Hepatocyte (in vitro differentiated cells): ENCODE results near the gene TAS2R46. TPM values are rescaled to one million over a fixed set of nuclear protein-coding genes. Genes with fewer than 3 reads are reported as not detected.
"Not testable (repeated sequence)": the region's sequence is repeated elsewhere in the genome, so short reads cannot be mapped to it uniquely, and the experiment has no call there.

Source experiments
- DNase-seq: peaks from one replicate; pipeline ENCODE4 v3.0.0-alpha.2; 2016; ENCODE audit warnings: low spot score
- H2AFZ ChIP-seq: fragments of 200-600 bp; sonication (generic); 2 replicates; pipeline ENCODE4 v1.6.0; 2016; ENCODE audit warnings: antibody characterized with exemption, mild to moderate bottlenecking
- H3K27ac ChIP-seq: fragments of 200-600 bp; sonication (generic); 2 replicates; pipeline ENCODE4 v1.5.1; 2016; ENCODE audit warnings: mild to moderate bottlenecking
- H3K27me3 ChIP-seq: fragments of 200-600 bp; sonication (generic); 2 replicates; pipeline ENCODE4 v1.6.1; 2016
- H3K36me3 ChIP-seq: fragments of 200-600 bp; sonication (generic); replicated peaks from 2 replicates; pipeline ENCODE4 v1.5.1; 2016; ENCODE audit warnings: low read depth; ENCODE audit not compliant: insufficient read depth
- H3K4me1 ChIP-seq: fragments of 200-600 bp; sonication (generic); 2 replicates; pipeline ENCODE4 v1.5.1; 2016; ENCODE audit warnings: mild to moderate bottlenecking, moderate library complexity; ENCODE audit not compliant: insufficient read depth
- H3K4me2 ChIP-seq: fragments of 200-600 bp; sonication (generic); 2 replicates; pipeline ENCODE4 v1.6.0; 2016
- H3K4me3 ChIP-seq: fragments of 200-600 bp; sonication (generic); 2 replicates; pipeline ENCODE4 v1.5.1; 2016; ENCODE audit warnings: mild to moderate bottlenecking
- H3K79me2 ChIP-seq: fragments of 200-600 bp; sonication (generic); 2 replicates; pipeline ENCODE4 v1.6.0; 2017; ENCODE audit warnings: mild to moderate bottlenecking
- H3K9me2 ChIP-seq: fragments of 200-600 bp; sonication (generic); replicated peaks from 2 replicates; pipeline ENCODE4 v1.6.0; 2017; ENCODE audit warnings: mild to moderate bottlenecking; ENCODE audit not compliant: insufficient read depth
- H3K9me3 ChIP-seq: fragments of 200-600 bp; sonication (generic); 2 replicates; pipeline ENCODE4 v1.5.1; 2016; ENCODE audit warnings: low read depth, mild to moderate bottlenecking
- H4K20me1 ChIP-seq: fragments of 200-600 bp; sonication (generic); 2 replicates; pipeline ENCODE4 v1.6.0; 2016; ENCODE audit warnings: mild to moderate bottlenecking; ENCODE audit not compliant: insufficient read depth, poor library complexity, severe bottlenecking
- CTCF ChIP-seq: fragments of 200-600 bp; sonication (generic); IDR thresholded peaks from 2 replicates; pipeline ENCODE4 v1.5.1; 2016; ENCODE audit warnings: antibody characterized with exemption, mild to moderate bottlenecking; ENCODE audit not compliant: poor library complexity
- EZH2 ChIP-seq: fragments of 200-600 bp; sonication (generic); IDR thresholded peaks from 2 replicates; pipeline ENCODE4 v1.6.1; 2016; ENCODE audit warnings: antibody characterized with exemption, mild to moderate bottlenecking, borderline replicate concordance
- EZH2phosphoT487 ChIP-seq: fragments of 200-600 bp; sonication (generic); IDR thresholded peaks from one replicate; pipeline ENCODE4 v1.6.1; 2018; ENCODE audit warnings: antibody characterized with exemption, mild to moderate bottlenecking, low read depth, moderate library complexity; ENCODE audit not compliant: unreplicated experiment, severe bottlenecking
- WGBS: methylation state at CpG from one replicate; pipeline ENCODE4 v1.1.6; 2016; ENCODE audit warnings: low lambda C conversion rate; ENCODE audit errors: missing lambda C conversion rate; 5-methylcytosine and 5-hydroxymethylcytosine counted together
- polyA plus RNA-seq: library from polyadenylated mRNA; unstranded; fragments of >200 nt; fragmentation: Nextera tagmentation; extraction: Ambion mirVana; gene quantifications from 2 replicates; pipeline ENCODE4 v1.2.1, GENCODE V29; 2016
- total RNA-seq: library from RNA; depleted of rRNA; stranded (reverse); fragments of >200 nt; gene quantifications from 2 replicates; pipeline ENCODE4 v1.2.3, GENCODE V29; 2014

The TAS2R46 gene
- total and polyA plus RNA-seq, 2 experiments from 2014 or later: 2.9 TPM; not detected in 1

- Histone ChIP-seq H3K4me3 (no peak overlapping the region), H3K9me3 (no peaks in the 10 kb centered on the region), H3K4me2 (no peak overlapping the region), H3K27ac (no peak overlapping the region), H3K36me3 (no peaks in the 10 kb centered on the region), H2AFZ (no peak overlapping the region), H3K27me3 (no peaks in the 10 kb centered on the region), H4K20me1 (peaks cover 4% of the 10 kb centered on the region), H3K9me2 (no peaks in the 10 kb centered on the region), H3K79me2 (peaks cover 14% of the 10 kb centered on the region), H3K4me1 (no peaks in the 10 kb centered on the region)
- no peak for DNase-seq
- no peak for TF ChIP-seq EZH2phosphoT487
- no peak for TF ChIP-seq CTCF
- no peak for TF ChIP-seq EZH2
- 89% methylated on average over 2 of the region's 2 CpGs for WGBS
Observed at GRCh38 chr12:11067514-11067913, 5.4 kb upstream of the TAS2R46 start.

- Histone ChIP-seq H4K20me1 (no peaks in the 10 kb centered on the region), H3K4me3 (no peak overlapping the region), H3K4me2 (no peak overlapping the region), H3K9me3 (no peaks in the 10 kb centered on the region), H3K9me2 (no peaks in the 10 kb centered on the region), H3K27me3 (no peaks in the 10 kb centered on the region), H3K27ac (no peak overlapping the region), H3K79me2 (peaks cover 22% of the 10 kb centered on the region), H2AFZ (no peak overlapping the region), H3K36me3 (no peaks in the 10 kb centered on the region), H3K4me1 (no peaks in the 10 kb centered on the region)
- no peak for TF ChIP-seq EZH2phosphoT487
- no peak for TF ChIP-seq EZH2
- no peak for TF ChIP-seq CTCF
- DNase-seq: no peak
Observed at GRCh38 chr12:11059784-11060183, 2.3 kb downstream of the TAS2R46 start.

DNA sequence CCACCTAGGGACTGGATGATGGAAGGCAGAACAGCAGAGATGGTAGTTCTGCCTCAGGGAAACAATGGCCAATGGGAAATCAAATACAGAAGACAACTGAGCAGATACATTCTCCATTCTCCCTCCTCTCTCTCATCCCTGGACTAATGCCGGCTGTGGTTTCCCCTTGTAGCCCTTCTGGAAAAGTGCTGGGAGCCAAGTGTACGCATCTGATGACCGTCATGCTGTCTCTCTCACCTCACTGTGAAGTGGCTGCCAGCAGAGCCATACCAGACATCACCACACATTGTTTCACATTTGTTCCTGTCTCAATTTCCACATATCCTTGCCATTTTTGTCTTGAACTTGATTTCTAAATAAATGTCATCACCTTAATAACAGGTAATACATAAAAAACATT is 3.1 kb downstream of the TAS2R46 start:
- H4K20me1 ChIP-seq: no peaks in the 10 kb centered on the region
- WGBS: 90% methylated on average over 3 of the region's 3 CpGs
- no peak overlapping the region for H3K4me2 ChIP-seq
- TF ChIP-seq EZH2: no peak
- no peak for TF ChIP-seq CTCF
- TF ChIP-seq EZH2phosphoT487: no peak
- H3K4me3 ChIP-seq: no peak overlapping the region
- H3K4me1 ChIP-seq: no peaks in the 10 kb centered on the region
- no peak overlapping the region for H2AFZ ChIP-seq
- H3K27ac ChIP-seq: no peak overlapping the region
- H3K9me2 ChIP-seq: no peaks in the 10 kb centered on the region
- H3K79me2 ChIP-seq: peaks cover 18% of the 10 kb centered on the region
- no peaks in the 10 kb centered on the region for H3K36me3 ChIP-seq
- no peaks in the 10 kb centered on the region for H3K27me3 ChIP-seq
- no peaks in the 10 kb centered on the region for H3K9me3 ChIP-seq
- DNase-seq: no peak

DNA sequence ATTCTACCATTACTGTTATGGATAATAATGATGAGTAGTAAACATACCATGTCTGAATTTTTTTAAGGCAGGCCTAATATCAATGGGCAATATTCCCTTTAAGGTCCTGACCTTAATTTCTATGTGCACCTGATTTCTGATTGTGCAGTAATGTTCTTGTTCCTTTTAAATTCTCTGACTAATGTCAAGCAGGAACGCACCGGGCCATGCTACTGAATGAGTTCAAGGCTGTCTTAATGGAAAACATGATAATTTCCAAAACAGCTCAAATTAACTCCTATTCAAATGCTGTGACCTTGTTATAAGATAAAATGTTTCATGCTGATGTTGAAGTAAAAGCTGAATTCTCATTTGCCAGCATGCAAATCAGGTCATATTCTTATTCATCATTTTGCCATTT is 6.8 kb downstream of the TAS2R46 start:
- H3K4me1 ChIP-seq: no peaks in the 10 kb centered on the region
- 100% methylated on average over 2 of the region's 2 CpGs for WGBS
- no peaks in the 10 kb centered on the region for H3K36me3 ChIP-seq
- H3K4me2 ChIP-seq: no peak overlapping the region
- H4K20me1 ChIP-seq: no peaks in the 10 kb centered on the region
- H2AFZ ChIP-seq: no peak overlapping the region
- peaks cover 21% of the 10 kb centered on the region for H3K79me2 ChIP-seq
- no peak overlapping the region for H3K27ac ChIP-seq
- H3K9me2 ChIP-seq: no peaks in the 10 kb centered on the region
- no peak for TF ChIP-seq CTCF
- no peak for TF ChIP-seq EZH2phosphoT487
- no peak for TF ChIP-seq EZH2
- H3K4me3 ChIP-seq: no peak overlapping the region
- DNase-seq: no peak
- peaks cover 4% of the 10 kb centered on the region for H3K9me3 ChIP-seq
- no peaks in the 10 kb centered on the region for H3K27me3 ChIP-seq

DNA sequence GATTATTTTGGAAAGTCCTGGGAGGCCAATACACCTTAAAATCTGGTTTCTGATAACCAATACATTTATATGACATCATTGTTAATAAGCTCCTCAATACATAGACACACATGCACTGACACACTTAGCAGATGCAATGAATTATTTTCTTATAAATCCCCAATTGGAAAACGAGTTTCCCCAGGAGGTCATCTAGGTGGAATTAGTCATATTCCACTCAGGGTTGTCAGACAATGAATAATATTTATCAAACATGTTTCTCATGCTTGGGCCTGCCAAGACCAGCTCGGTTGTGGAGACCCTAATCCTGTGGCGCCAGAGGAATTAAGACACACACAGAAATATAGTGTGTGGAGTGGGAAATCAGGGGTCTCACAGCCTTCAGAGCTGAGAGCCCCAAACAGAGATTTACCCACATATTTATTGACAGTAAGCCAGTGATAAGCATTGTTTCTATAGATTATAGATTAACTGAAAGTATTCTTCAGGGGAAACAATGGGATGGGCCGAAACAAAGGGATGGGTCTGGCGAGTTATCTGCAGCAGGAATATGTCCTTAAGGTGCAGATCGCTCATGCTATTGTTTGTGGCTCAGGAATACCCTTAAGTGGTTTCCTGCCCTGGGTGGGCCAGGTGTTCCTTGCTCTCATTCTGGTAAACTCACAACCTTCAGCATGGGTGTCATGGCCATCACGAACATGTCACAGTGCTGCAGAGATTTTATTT is 12.1 kb downstream of the TAS2R46 start:
- H3K9me2 ChIP-seq, H3K9me3 ChIP-seq, H3K27ac ChIP-seq, H3K27me3 ChIP-seq, H3K36me3 ChIP-seq, DNase-seq, H3K4me1 ChIP-seq, H2AFZ ChIP-seq, H3K4me2 ChIP-seq, H4K20me1 ChIP-seq, H3K4me3 ChIP-seq: not testable (repeated sequence)
- H3K79me2 ChIP-seq: peaks cover 14% of the 10 kb centered on the region
- WGBS: 99% methylated on average over 7 of the region's 7 CpGs
